Right cardiac atrium (tissue), 5 donors: ENCODE data around the gene AMZ2. TPM values are rescaled to one million over a fixed set of nuclear protein-coding genes. Genes with fewer than 3 reads are reported as not detected.
"Not testable (repeated sequence)": the region's sequence is repeated elsewhere in the genome, so short reads cannot be mapped to it uniquely, and the experiment has no call there.

Source experiments
- ATAC-seq, 2 donors: fragments of 200-7000 bp; cut with Tn5 transposase; one replicate each; pipeline versions ENCODE4 v1.8.0 to v1.9.1; 2020; ENCODE audit warnings: moderate library complexity in 2 of 2, mild to moderate bottlenecking in 1 of 2
- DNase-seq, 3 donors: peaks; one replicate each; pipeline ENCODE4 v3.0.0-alpha.2; 2020
- H3K27ac ChIP-seq: one replicate; pipeline ENCODE4 v1.5.1; 2013; ENCODE audit warnings: mild to moderate bottlenecking, low read length, control low read depth, moderate library complexity
- H3K27me3 ChIP-seq: one replicate; pipeline ENCODE4 v1.6.1; 2013; ENCODE audit not compliant: control insufficient read depth, insufficient read depth
- H3K4me1 ChIP-seq: one replicate; pipeline ENCODE4 v1.6.1; 2013; ENCODE audit warnings: low read length; ENCODE audit not compliant: control insufficient read depth, insufficient read depth
- H3K4me3 ChIP-seq: one replicate; pipeline ENCODE4 v1.5.1; 2013; ENCODE audit warnings: low read length, control low read depth
- H3K9me3 ChIP-seq: one replicate; pipeline ENCODE4 v1.6.1; 2013; ENCODE audit warnings: low read length; ENCODE audit not compliant: control insufficient read depth
- WGBS: extraction: QIAGEN DNeasy Blood & Tissue Kit; methylation state at CpG from one replicate; pipeline ENCODE4 v1.1.7; 2013; 5-methylcytosine and 5-hydroxymethylcytosine counted together
- intact Hi-C, 4 donors: fragments of 100-400 bp; cut with DNase I; formaldehyde crosslinking; loops; one replicate each; pipeline versions ENCODE4 v1.11.0 to v1.14.0; 2022 to 2023
- long read RNA-seq, 4 donors: library from polyadenylated mRNA; unstranded; transcript quantifications; one replicate each; pipeline ENCODE4 v2.0.0, GENCODE V29; 2020 to 2021
- polyA plus RNA-seq: library from polyadenylated mRNA; stranded (reverse); fragments of 200-250 nt; gene quantifications from one replicate; pipeline ENCODE4 v1.2.3, GENCODE V29; 2013
- total RNA-seq, 4 donors: library from RNA; stranded (reverse); fragmentation: NEBNext Ultra II Directional; extraction: Animal tissue kit (Norgen Biotek cat#: 25700); gene quantifications; one replicate each; pipeline ENCODE4 v1.2.1, GENCODE V29; 2021
- donor health status: healthy with polysubstance abuse.
- donor health status: DM: no; HTN: yes; CAD: no.
- donor health status: DM: no; HTN: no; CAD: no.
- donor health status: DM: no; HTN: yes; CAD: no; lungs with severe emphysema.
- donor health status: DM: yes; HTN: yes; CAD: no.

AMZ2 gene
- total RNA-seq (10 to 100 TPM; 73.9 to 98.3 (median 93.0) TPM), polyA plus RNA-seq (97.6 TPM)
- long read RNA-seq, donor 1, transcript AMZ2-202 (7 exons, 2,402 nt) = major isoform, 130 of 192 reads
- long read RNA-seq, donor 1, transcript AMZ2-203 (8 exons, 1,378 nt) = minor isoform, 13 of 192 reads
- long read RNA-seq, donor 1, partial matches to known transcripts = 5 of 192 reads
- long read RNA-seq, donor 1, other reads (novel, unspliced or antisense) = 41 of 192 reads
- long read RNA-seq, donor 2, transcript AMZ2-202 (7 exons, 2,402 nt) = major isoform, 47 of 71 reads
- long read RNA-seq, donor 2, transcript AMZ2-203 (8 exons, 1,378 nt) = minor isoform, 6 of 71 reads
- long read RNA-seq, donor 2, partial matches to known transcripts = 0 of 71 reads
- long read RNA-seq, donor 2, other reads (novel, unspliced or antisense) = 17 of 71 reads
- long read RNA-seq, donor 3, transcript AMZ2-203 (8 exons, 1,378 nt) = minor isoform, 43 of 260 reads
- long read RNA-seq, donor 3, transcript AMZ2-202 (7 exons, 2,402 nt) = major isoform, 161 of 260 reads
- long read RNA-seq, donor 3, partial matches to known transcripts = 2 of 260 reads
- long read RNA-seq, donor 3, other reads (novel, unspliced or antisense) = 51 of 260 reads
- long read RNA-seq, donor 4, transcript AMZ2-202 (7 exons, 2,402 nt) = major isoform, 55 of 89 reads
- long read RNA-seq, donor 4, transcript AMZ2-203 (8 exons, 1,378 nt) = minor isoform, 6 of 89 reads
- long read RNA-seq, donor 4, partial matches to known transcripts = 2 of 89 reads
- long read RNA-seq, donor 4, other reads (novel, unspliced or antisense) = 25 of 89 reads

GRCh38 chr17:68247445-68248198 lies at the start of gene AMZ2:
AMZ2 (plus strand) TSS chr17:68248043; CDS start chr17:68250188, 2,145 bp downstream.
- Histone ChIP-seq H3K4me3 (peak within 1 kb of the TSS; percentile 57), H3K27ac (peak within 1 kb of the TSS; percentile 81), H3K27me3 (no peaks in the 10 kb centered on the region), H3K4me1 (peaks cover 2% of the 10 kb centered on the region), H3K9me3 (no peaks in the 10 kb centered on the region)
- DNase-seq = peak; percentile 95 to 99 (median 98)
- under 1% methylated on average over 97 of the region's 97 CpGs for WGBS
- peak; percentile 99 for ATAC-seq
- intact Hi-C loops = loop anchor here in 2 of 4 donors (5.0 kb wide), 1 partner anchor 40 kb away; no protein-coding TSS in a partner anchor

GRCh38 chr17:68198931-68199836 lies 48.7 kb upstream of the AMZ2 start:
- peak overlapping the region; percentile 14 for H3K4me3 ChIP-seq
- no peak for ATAC-seq

GRCh38 chr17:68199837-68200688 lies 47.8 kb upstream of the AMZ2 start:
- DNase-seq (no peak), ATAC-seq (no peak)
- Histone ChIP-seq H3K27ac (no peak overlapping the region), H3K4me1 (peaks cover 3% of the 10 kb centered on the region), H3K9me3 (no peaks in the 10 kb centered on the region), H3K4me3 (peak overlapping the region; percentile 14), H3K27me3 (no peaks in the 10 kb centered on the region)
- 3% methylated on average over 30 of the region's 30 CpGs for WGBS
- intact Hi-C loops = no loop called here

More at GRCh38 chr17:68198931-68199836, 48.7 kb upstream of the AMZ2 start:
- WGBS = 2% methylated on average over 101 of the region's 101 CpGs
- Histone ChIP-seq H3K4me1 (peaks cover 3% of the 10 kb centered on the region), H3K27me3 (no peaks in the 10 kb centered on the region), H3K27ac (no peak overlapping the region), H3K9me3 (no peaks in the 10 kb centered on the region)
- DNase-seq = peak in 2 of 3 donors; percentile 53 to 61
- intact Hi-C loops = no loop called here

GRCh38 chr17:68200689-68201417 lies 47.0 kb upstream of the AMZ2 start:
- peak; percentile 68 to 73 for ATAC-seq
- H3K9me3 ChIP-seq = no peaks in the 10 kb centered on the region
- intact Hi-C loops = no loop called here
- H3K27ac ChIP-seq = no peak overlapping the region
- no peaks in the 10 kb centered on the region for H3K27me3 ChIP-seq
- peaks cover 3% of the 10 kb centered on the region for H3K4me1 ChIP-seq
- peak; percentile 80 to 91 (median 90) for DNase-seq
- no peak overlapping the region for H3K4me3 ChIP-seq
- WGBS = 3% methylated on average over 30 of the region's 31 CpGs

- ATAC-seq, H3K4me3 ChIP-seq, H3K27me3 ChIP-seq, DNase-seq, H3K9me3 ChIP-seq, H3K4me1 ChIP-seq, H3K27ac ChIP-seq, intact Hi-C loops: not testable (repeated sequence)
- 49% methylated on average over 3 of the region's 3 CpGs for WGBS
Observed at GRCh38 chr17:68201418-68201771, 46.4 kb upstream of the AMZ2 start.

- H3K27me3 ChIP-seq, intact Hi-C loops, ATAC-seq, H3K4me1 ChIP-seq, H3K9me3 ChIP-seq, H3K27ac ChIP-seq, H3K4me3 ChIP-seq, DNase-seq: not testable (repeated sequence)
- 73% methylated on average over 2 of the region's 2 CpGs for WGBS
Observed at GRCh38 chr17:68202321-68202720, 45.5 kb upstream of the AMZ2 start.

- Histone ChIP-seq H3K4me1 (no peaks in the 10 kb centered on the region), H3K27me3 (no peaks in the 10 kb centered on the region), H3K27ac (no peak overlapping the region), H3K4me3 (peak overlapping the region; percentile 81), H3K9me3 (no peaks in the 10 kb centered on the region)
- WGBS = 5% methylated on average over 22 of the region's 22 CpGs
- ATAC-seq (peak; percentile 6 to 28), DNase-seq (peak in 2 of 3 donors; percentile 57 to 67)
- intact Hi-C loops = loop anchor here in 2 of 4 donors (5.0 kb wide), 1 partner anchor 43 kb away; the partner anchor contains the start of gene AMZ2 (in 2 of the 2)
Observed at GRCh38 chr17:68204736-68205135, 43.1 kb upstream of the AMZ2 start.

GRCh38 chr17:68205251-68205807 lies 42.5 kb upstream of the AMZ2 start:
- intact Hi-C loops = loop anchor here in 2 of 4 donors (5.0 kb wide), 1 partner anchor 42 kb away; the partner anchor contains the start of gene AMZ2 (in 2 of the 2)
- DNase-seq (peak; percentile 92 to 98 (median 97)), ATAC-seq (peak; percentile 95 to 96)
- under 1% methylated on average over 71 of the region's 71 CpGs for WGBS
- no peaks in the 10 kb centered on the region for H3K9me3 ChIP-seq
- no peaks in the 10 kb centered on the region for H3K4me1 ChIP-seq
- no peaks in the 10 kb centered on the region for H3K27me3 ChIP-seq
- peak overlapping the region; percentile 85 for H3K27ac ChIP-seq
- peak overlapping the region; percentile 81 for H3K4me3 ChIP-seq
